NCI-H446 (cell line): ENCODE measurements around the gene IFITM1.
"Not testable (repeated sequence)": the region's sequence is repeated elsewhere in the genome, so short reads cannot be mapped to it uniquely, and the experiment has no call there.

Experiments
- DNase-seq, 2 experiments: peaks; one replicate each; lab custom pipeline; 2025; lab: John Stamatoyannopoulos, UW

IFITM1 gene

GRCh38 chr11:326842-327580 lies 13.2 kb downstream of the IFITM1 start:
- DNase-seq, result no peak

DNA sequence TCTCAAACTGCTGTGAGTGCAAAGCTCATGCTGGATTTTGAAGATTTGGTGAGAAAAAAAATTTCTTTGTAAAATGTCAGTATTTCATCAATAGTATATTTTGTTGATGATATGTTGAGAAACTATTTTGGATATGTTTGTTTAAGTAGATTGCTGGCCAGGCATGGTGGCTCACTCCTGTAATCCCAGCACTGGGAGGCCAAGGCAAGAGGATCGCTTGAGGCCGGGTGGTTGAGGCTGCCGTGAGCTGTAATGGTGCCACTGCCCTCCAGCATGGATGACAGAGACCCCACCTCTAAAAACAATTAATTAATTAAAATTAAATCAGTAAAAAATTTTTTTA lies 13.7 kb downstream of the IFITM1 start:
- no peak for DNase-seq

GRCh38 chr11:328012-328411 lies 14.2 kb downstream of the IFITM1 start:
- no peak for DNase-seq

- not testable (repeated sequence) for DNase-seq
Observed at GRCh38 chr11:328516-329100, 14.8 kb downstream of the IFITM1 start.

DNA sequence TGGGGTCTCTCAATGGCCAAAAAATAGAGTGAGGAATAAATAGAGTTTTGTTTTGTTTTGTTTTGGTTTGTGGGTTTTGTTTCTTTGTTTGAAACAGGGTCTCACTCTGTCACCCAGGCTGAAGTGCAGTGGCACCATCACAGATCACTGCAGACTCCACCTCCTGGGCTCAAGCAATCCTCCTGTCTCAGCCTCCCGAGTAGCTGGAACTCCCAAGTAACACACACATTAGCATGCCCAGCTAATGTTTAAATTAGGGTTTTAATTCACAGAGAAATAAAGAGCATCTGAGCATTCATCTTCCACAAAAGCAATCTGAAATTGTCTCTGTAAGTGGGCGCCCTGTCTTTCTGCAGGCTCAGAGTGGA lies 16.0 kb downstream of the IFITM1 start:
- DNase-seq, result no peak

GRCh38 chr11:330307-330693 lies 16.5 kb downstream of the IFITM1 start:
- DNase-seq, result no peak

- no peak for DNase-seq
Observed at GRCh38 chr11:330694-331357, 17.0 kb downstream of the IFITM1 start.

DNA sequence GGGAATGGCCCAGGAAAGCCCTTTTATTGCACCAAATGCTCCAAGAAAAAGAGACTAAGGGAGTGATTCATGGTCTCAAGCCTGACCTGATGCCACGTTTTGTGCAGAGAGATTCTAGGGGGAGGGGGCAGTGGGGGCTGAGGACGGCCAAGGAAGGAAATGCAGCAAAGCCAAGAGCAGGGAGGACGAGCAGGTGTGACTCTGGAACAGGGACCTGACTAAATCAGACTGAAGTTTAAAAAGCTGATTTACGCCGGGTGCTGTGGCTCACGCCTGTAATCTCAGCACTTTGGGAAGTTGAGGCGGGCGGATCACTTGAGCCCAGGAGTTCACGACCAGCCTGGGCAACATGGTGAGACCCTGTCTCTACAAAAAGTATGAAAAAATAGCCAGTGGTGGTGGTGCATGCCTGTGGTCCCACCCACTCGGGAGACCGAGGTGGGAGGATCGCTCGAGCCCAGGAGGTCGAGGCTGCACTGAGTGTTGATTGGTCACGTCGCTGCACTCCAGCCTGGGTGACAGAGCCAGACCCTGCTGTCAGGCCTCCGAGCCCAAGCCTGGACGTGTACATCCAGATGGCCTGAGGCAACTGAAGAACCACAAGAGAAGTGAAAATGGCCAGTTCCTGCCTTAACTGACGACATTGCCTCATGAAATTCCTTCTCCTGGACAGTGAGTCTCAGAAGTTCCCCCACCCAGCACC lies 17.7 kb downstream of the IFITM1 start:
- DNase-seq, result no peak

DNA sequence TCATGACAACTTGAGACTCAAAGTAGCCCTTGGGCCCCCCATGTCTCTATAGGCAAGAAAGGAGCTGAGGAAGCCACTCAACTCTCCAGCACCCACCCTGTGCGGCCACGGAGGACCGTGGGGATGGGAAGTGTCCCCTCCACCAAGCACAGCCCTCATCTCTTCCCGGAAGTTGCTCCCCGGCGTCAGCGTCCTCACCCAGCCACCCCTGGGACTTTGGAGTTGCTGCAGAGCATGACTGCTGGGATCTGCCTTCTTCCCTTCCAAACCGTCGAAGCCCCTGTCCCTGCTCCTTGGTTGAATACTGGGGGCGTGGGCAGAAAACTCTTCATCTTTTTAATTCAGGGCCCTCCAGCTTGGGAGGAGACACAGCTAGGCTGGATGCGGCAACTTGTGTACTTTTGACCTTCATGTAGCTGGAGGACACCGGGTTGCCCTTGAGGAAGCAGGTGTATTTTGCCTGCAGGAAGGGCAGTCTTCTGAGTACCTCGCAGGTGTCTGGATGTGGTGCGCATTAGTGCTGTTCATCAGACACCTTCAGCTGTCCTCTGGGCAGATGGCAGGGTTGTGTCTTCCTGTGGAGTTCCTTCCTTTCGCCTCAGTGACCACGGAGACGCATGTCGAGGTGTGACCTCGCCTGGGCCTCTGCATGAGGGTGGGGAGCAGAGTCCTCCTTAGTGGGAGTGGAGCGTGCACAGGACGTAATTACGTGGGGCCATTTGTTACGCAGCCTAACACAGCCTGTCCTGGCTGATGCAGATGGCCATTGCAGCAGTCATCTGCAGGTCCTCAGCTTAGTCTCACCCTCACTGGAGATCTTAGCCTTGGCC lies 19.0 kb downstream of the IFITM1 start:
- DNase-seq, result no peak

DNA sequence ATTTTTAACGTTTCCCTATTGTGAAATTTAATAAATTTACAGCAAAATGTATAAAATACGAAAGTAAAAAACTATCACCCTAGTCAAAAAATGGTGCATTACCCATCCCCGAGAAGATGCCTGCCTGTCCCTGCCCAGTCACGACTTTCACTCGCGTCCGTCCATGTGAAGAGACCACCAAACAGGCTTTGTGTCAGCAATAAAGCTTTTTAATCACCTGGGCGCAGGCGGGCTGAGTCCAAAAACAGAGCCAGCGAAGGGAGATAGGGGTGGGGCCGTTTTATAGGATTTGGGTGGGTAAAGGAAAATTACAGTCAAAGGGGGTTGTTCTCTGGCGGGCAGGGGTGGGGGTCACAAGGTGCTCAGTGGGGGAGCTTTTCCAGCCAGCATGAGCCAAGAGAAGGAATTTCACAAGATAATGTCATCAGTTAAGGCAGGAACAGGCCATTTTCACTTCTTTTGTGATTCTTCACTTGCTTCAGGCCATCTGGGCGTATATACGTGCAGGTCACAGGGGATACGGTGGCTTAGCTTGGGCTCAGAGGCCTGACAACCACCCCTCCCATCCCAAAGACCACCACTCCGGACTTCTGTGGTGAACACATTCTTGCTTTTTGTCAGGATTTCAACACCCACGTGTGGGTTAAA lies 19.9 kb downstream of the IFITM1 start:
- not testable (repeated sequence) for DNase-seq

DNA sequence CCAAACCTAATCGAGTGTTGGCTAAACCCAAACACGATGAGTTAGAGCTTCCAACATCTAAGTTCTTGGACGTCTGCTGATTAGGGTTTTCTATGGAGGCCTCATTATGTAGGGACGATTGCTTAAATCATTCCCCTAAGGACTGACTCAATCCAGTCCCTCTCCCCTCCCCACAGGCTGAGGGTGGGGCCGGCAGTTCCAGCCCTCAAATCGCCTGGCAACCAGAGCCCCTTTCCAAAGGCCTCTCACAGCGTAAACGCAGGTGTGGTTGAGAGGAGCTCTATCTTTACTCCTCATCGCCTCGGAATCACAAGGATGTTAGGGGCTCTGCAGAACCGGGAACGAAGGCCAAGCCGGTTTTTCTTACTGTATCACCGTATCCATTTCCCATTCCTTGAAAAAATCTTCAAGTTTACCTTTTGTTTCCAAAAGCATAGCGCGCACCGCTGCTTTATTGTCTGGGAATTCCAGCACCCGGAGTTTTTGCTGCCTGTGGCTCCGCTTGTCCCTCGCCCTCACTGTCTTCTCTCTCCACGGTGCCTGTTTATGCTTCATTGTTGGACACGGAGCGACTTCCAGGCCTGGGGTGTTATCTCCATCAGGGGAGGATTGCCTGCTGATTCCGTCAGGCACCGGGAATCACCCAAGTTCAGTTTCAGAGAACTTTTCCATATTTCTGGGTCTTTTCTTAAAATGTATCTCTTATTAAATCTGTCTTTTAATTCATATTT lies 20.6 kb downstream of the IFITM1 start:
- no peak for DNase-seq

- DNase-seq, result no peak
Observed at GRCh38 chr11:335779-336658, 22.2 kb downstream of the IFITM1 start.

DNA sequence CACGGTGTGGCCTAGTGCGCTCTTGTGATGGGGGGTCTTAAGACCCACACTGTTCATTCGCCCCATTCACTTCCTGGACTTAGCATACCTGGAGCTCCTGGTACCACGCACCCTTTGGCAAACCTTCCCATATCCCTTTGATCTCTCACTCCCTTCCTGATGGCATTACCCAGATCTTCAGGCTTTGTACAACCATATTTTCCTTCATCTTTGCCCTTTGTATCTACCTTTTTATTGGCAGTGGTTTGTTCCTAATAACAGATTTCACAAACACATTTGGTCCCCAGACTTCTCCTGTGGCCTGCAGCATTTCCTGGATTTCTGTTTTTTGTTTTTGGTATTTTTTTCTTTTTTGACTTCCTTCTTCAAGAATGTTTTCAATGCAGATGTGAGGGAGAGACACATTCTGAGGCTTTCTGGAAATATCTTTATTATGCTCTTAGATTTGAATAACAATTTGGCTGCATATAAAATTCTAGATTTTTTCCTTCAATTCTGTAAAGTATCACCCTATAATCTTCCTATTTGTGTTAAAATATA lies 22.9 kb downstream of the IFITM1 start:
- no peak for DNase-seq

DNA sequence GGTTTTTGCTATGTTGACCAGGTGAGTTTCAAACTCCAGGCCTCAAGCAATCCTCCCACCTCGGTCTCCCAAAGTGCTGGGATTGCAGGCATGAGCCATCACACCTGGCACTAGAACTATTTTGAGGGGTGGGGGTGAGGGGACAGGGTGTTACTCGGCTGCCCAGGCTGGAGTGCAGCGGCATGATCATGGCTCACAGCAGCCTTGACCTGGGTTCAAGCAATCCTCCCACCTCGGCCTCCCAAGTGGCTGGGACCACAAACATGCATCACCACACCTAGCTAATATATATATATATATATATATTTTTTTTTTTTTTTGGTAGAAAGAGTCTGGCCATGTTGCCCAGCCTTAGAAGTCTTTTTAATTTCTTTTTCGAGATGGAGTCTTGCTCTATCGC lies 23.9 kb downstream of the IFITM1 start:
- no peak for DNase-seq

GRCh38 chr11:339963-340362 lies 26.1 kb downstream of the IFITM1 start:
- no peak for DNase-seq

- no peak for DNase-seq
Observed at GRCh38 chr11:340539-341512, 27.0 kb downstream of the IFITM1 start.

DNA sequence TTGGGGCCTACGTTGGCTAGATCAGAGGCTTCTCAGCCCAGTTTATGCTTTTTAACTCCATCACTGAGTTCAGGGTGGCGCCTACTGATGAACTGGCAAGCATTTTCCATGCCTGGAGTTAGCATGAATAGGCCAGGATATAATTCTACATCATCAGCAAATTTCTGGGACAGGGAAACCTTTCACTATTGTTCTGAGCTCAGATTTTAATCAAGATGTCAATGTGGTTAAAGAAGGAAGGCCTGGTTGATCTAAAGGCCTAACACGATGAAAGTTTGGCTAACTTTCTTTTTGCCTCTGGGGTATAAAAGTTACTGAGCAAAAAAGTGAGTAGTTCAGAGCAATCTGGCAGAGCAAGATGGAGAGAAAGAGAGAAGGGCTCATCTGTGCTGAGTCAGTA lies 28.5 kb downstream of the IFITM1 start:
- DNase-seq, result no peak

DNA sequence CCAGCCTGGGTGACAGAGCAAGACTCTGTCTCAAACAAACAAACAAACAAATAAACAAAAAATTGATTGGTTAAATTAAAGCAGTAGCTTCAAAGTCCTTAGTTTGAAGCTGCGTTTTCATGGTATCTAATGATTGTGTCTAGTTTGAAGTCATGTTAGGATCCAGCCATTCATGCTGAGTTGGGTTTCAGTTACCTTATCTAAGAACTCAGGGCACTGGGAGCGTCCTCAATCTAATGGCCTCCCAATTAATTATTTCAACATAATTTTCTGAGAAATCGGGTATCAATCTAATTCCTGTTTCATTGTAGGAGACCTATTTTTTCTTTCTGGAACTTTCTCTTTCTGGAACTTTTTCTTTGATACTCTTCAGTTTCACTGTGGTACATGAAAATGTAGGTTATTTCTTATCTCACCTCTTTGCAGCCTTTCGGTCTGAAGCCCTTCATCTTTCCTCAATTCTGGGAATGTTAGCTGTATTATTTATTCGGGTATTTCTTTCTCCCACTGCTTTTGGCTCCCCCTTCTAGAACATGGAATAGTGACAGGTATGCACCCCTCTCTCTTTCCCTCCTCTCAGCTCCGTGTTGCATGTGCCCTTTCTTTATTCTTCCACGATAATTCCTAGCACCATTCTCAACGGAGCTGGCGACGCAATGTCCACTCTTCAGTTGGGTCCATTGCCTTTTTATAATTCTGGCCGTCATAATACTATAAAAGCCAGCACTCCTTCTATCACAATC lies 31.2 kb downstream of the IFITM1 start:
- DNase-seq, result no peak
